Stimulated activated naive CD4-positive, alpha-beta T cell treated with Interleukin-2 at 50 U/mL for 16 hours (primary cell): ENCODE results near the gene ZNF705A.
"Not testable (repeated sequence)": the region's sequence is repeated elsewhere in the genome, so short reads cannot be mapped to it uniquely, and the experiment has no call there.

ENCODE experiments used
- DNase-seq: peaks from one replicate; lab custom pipeline; 2025; lab: John Stamatoyannopoulos, UW

The ZNF705A gene

GRCh38 chr12:8156845-8157244 is at the start of gene ZNF705A:
ZNF705A (plus strand) TSS chr12:8157015; CDS start chr12:8172626, 15,611 bp downstream.
- DNase-seq, result no peak

GRCh38 chr12:8108808-8109398 is 47.9 kb upstream of the ZNF705A start:
- DNase-seq, result peak; percentile 68

GRCh38 chr12:8113117-8113516 is 43.7 kb upstream of the ZNF705A start:
- DNase-seq, result not testable (repeated sequence)

GRCh38 chr12:8120072-8120713 is 36.6 kb upstream of the ZNF705A start:
- DNase-seq, result no peak

GRCh38 chr12:8123124-8123912 is 33.5 kb upstream of the ZNF705A start, which contains the start of gene CLEC4A:
CLEC4A (plus strand) TSS chr12:8123617; CDS start chr12:8123879, 262 bp downstream.
- DNase-seq, result no peak

GRCh38 chr12:8127138-8127537 is 29.7 kb upstream of the ZNF705A start:
- no peak for DNase-seq

- not testable (repeated sequence) for DNase-seq
Observed at GRCh38 chr12:8133636-8134397, 23.0 kb upstream of the ZNF705A start.

GRCh38 chr12:8134398-8134930 is 22.4 kb upstream of the ZNF705A start:
- DNase-seq, result not testable (repeated sequence)

- not testable (repeated sequence) for DNase-seq
Observed at GRCh38 chr12:8141647-8142046, 15.2 kb upstream of the ZNF705A start.

- no peak for DNase-seq
Observed at GRCh38 chr12:8143261-8143660, 13.6 kb upstream of the ZNF705A start.

GRCh38 chr12:8145754-8146441 is 10.9 kb upstream of the ZNF705A start:
- DNase-seq, result no peak

GRCh38 chr12:8146442-8146771 is 10.4 kb upstream of the ZNF705A start:
- DNase-seq, result no peak

GRCh38 chr12:8154526-8154925 is 2.3 kb upstream of the ZNF705A start:
- DNase-seq, result no peak

- no peak for DNase-seq
Observed at GRCh38 chr12:8156416-8156815, 399 bp upstream of the ZNF705A start.

- no peak for DNase-seq
Observed at GRCh38 chr12:8157484-8158198, 826 bp downstream of the ZNF705A start.

- not testable (repeated sequence) for DNase-seq
Observed at GRCh38 chr12:8172911-8173310, 16.1 kb downstream of the ZNF705A start.

- DNase-seq, result peak; percentile 54
Observed at GRCh38 chr12:8179989-8180585, 23.3 kb downstream of the ZNF705A start.

GRCh38 chr12:8181271-8181670 is 24.5 kb downstream of the ZNF705A start:
- DNase-seq, result not testable (repeated sequence)

- DNase-seq, result not testable (repeated sequence)
Observed at GRCh38 chr12:8182923-8183322, 26.1 kb downstream of the ZNF705A start.

- not testable (repeated sequence) for DNase-seq
Observed at GRCh38 chr12:8183346-8183745, 26.5 kb downstream of the ZNF705A start.
